HepG2 (cell line): ENCODE data around the gene NOL11. TPM values are rescaled to one million over a fixed set of nuclear protein-coding genes. Genes with fewer than 3 reads are reported as not detected.

Experiments
- ATAC-seq: fragments of 200-7000 bp; cut with Tn5 transposase; 3 replicates; pipeline ENCODE4 v1.9.1; 2020; ENCODE audit warnings: mild to moderate bottlenecking, moderate library complexity
- BruUV-seq: library from RNA; stranded (reverse); fragments of 400-500 nt; replicated peaks from 2 replicates; lab custom pipeline; 2021; lab: Mats Ljungman, UMichigan
- CTCF ChIA-PET: fragments of 300-600 bp; formaldehyde crosslinking; extraction: SDS; loops from one replicate; lab custom pipeline; 2021; ENCODE audit warnings: low total read pairs, inconsistent platforms, low intra/inter-chr PET ratio; lab: Yijun Ruan, JAX
- POLR2A ChIA-PET: fragments of 350-600 bp; sonication (Branson Sonifier 250); formaldehyde crosslinking; loops from one replicate; lab custom pipeline; 2020; ENCODE audit warnings: antibody characterized with exemption, inconsistent platforms; lab: Yijun Ruan, JAX
- DNase-seq: peaks from one replicate; pipeline ENCODE4 v3.0.0-alpha.2; 2015; ENCODE audit warnings: low spot score
- FAIRE-seq: peaks from 3 replicates; lab custom pipeline; 2011; peaks lifted over from hg19 to GRCh38; lab: Jason Lieb, UNC
- H2AFZ ChIP-seq: one replicate; pipeline ENCODE4 v1.6.1; 2011; ENCODE audit warnings: low read length, inconsistent platforms
- H3K27ac ChIP-seq: fragments of 300-600 bp; 3 replicates; pipeline ENCODE4 v1.8.0; 2011; ENCODE audit warnings: mixed run types, mild to moderate bottlenecking, mixed read lengths, low read length, inconsistent platforms; ENCODE audit not compliant: insufficient read depth; ENCODE audit errors: extremely low read length
- H3K27me3 ChIP-seq, 2 experiments: fragments of 200-600 bp in 1 of 2; 2 replicates in 1 of 2; 3 replicates in 1 of 2; pipeline versions ENCODE4 v1.6.0 to v1.8.0; 2011; ENCODE audit warnings: low read length in 2 of 2, mild to moderate bottlenecking in 2 of 2, moderate library complexity in 2 of 2, inconsistent platforms in 1 of 2; ENCODE audit not compliant: insufficient read depth in 2 of 2, control insufficient read depth in 1 of 2
- H3K36me3 ChIP-seq, 2 experiments: fragments of 200-600 bp in 1 of 2; replicated peaks in 1 of 2; 2 replicates in 1 of 2; 3 replicates in 1 of 2; pipeline versions ENCODE4 v1.5.1 to v1.8.0; 2011; ENCODE audit warnings: low read length in 2 of 2, inconsistent platforms in 1 of 2; ENCODE audit not compliant: insufficient read depth in 2 of 2, control insufficient read depth in 1 of 2
- H3K4me1 ChIP-seq: 2 replicates; pipeline ENCODE4 v1.5.1; 2012; ENCODE audit warnings: low read length, inconsistent platforms; ENCODE audit not compliant: insufficient read depth
- H3K4me2 ChIP-seq: 2 replicates; pipeline ENCODE4 v1.6.0; 2011; ENCODE audit warnings: low read depth, low read length, inconsistent platforms
- H3K4me3 ChIP-seq, 3 experiments: fragments of 200-600 bp in 1 of 3; sonication (generic), shearing (Covaris generic) in 1 of 3; replicated peaks in 1 of 3; 2 replicates each; pipeline ENCODE4 v1.5.1; 2011 to 2016; ENCODE audit warnings: low read length in 3 of 3, inconsistent platforms in 2 of 3, low read depth in 2 of 3, mild to moderate bottlenecking in 2 of 3, control low read depth in 1 of 3, mixed read lengths in 1 of 3; ENCODE audit not compliant: insufficient read depth in 1 of 3
- H3K79me2 ChIP-seq: one replicate; pipeline ENCODE4 v1.6.1; 2011; ENCODE audit warnings: low read length, inconsistent platforms; ENCODE audit not compliant: insufficient read depth
- H3K9ac ChIP-seq: 2 replicates; pipeline ENCODE4 v1.6.0; 2011; ENCODE audit warnings: mild to moderate bottlenecking, low read depth, low read length, inconsistent platforms; ENCODE audit not compliant: insufficient read depth
- H3K9me3 ChIP-seq: 2 replicates; pipeline ENCODE4 v1.5.1; 2012; ENCODE audit warnings: mild to moderate bottlenecking, low read length
- H4K20me1 ChIP-seq: 2 replicates; pipeline ENCODE4 v1.6.0; 2011; ENCODE audit warnings: inconsistent platforms, mild to moderate bottlenecking, low read length, moderate library complexity; ENCODE audit not compliant: insufficient read depth
- AHR ChIP-seq: IDR thresholded peaks from 2 replicates; pipeline ENCODE4 v1.6.1; 2018; ENCODE audit warnings: missing genetic modification reagents, missing compliant biosample characterization
- ATM ChIP-seq: fragments of 450-650 bp; IDR thresholded peaks from 2 replicates; pipeline ENCODE4 v1.7.1; 2017; ENCODE audit warnings: mild to moderate bottlenecking, borderline replicate concordance
- IRF2 ChIP-seq: IDR thresholded peaks from 2 replicates; pipeline ENCODE4 v1.6.1; 2018; ENCODE audit warnings: missing genetic modification reagents, missing compliant biosample characterization
- NFKB2 ChIP-seq: sonication (generic); formaldehyde crosslinking; IDR thresholded peaks from 2 replicates; pipeline ENCODE4 v1.4.0; 2020; ENCODE audit warnings: missing genetic modification reagents, borderline replicate concordance
- POLR2AphosphoS2 ChIP-seq: IDR thresholded peaks from 2 replicates; pipeline ENCODE4 v1.6.1; 2011; ENCODE audit warnings: low read depth, low read length, improper control_type of control experiment
- POLR2AphosphoS5 ChIP-seq: IDR thresholded peaks from 2 replicates; pipeline ENCODE4 v1.6.1; 2012; ENCODE audit warnings: low read depth, low read length
- POLR2G ChIP-seq: fragments of 200-400 bp; formaldehyde crosslinking; IDR thresholded peaks from 2 replicates; pipeline ENCODE4 v1.6.1; 2018; ENCODE audit warnings: mild to moderate bottlenecking, low read depth, low read length, moderate library complexity
- RORA ChIP-seq: sonication (generic); formaldehyde crosslinking; IDR thresholded peaks from 2 replicates; pipeline ENCODE4 v1.5.0; 2020; ENCODE audit warnings: mild to moderate bottlenecking, missing genetic modification reagents, moderate library complexity
- ZIK1 ChIP-seq: sonication (generic); formaldehyde crosslinking; IDR thresholded peaks from 2 replicates; pipeline ENCODE4 v1.5.0; 2020; ENCODE audit warnings: mild to moderate bottlenecking, low read depth, missing genetic modification reagents, borderline replicate concordance
- ZNF124 ChIP-seq: sonication (generic); formaldehyde crosslinking; IDR thresholded peaks from 2 replicates; pipeline ENCODE4 v1.4.0; 2020; ENCODE audit warnings: missing genetic modification reagents
- ZNF274 ChIP-seq: sonication (generic); formaldehyde crosslinking; IDR thresholded peaks from 2 replicates; pipeline ENCODE4 v1.5.1; 2020; ENCODE audit warnings: mild to moderate bottlenecking, missing genetic modification reagents
- ZNF331 ChIP-seq: sonication (generic); formaldehyde crosslinking; IDR thresholded peaks from 2 replicates; pipeline ENCODE4 v1.4.0; 2020; ENCODE audit warnings: missing genetic modification reagents
- ZNF484 ChIP-seq: sonication (generic); formaldehyde crosslinking; IDR thresholded peaks from 2 replicates; pipeline ENCODE4 v1.5.1; 2020; ENCODE audit warnings: mild to moderate bottlenecking, low read depth, missing genetic modification reagents, borderline replicate concordance
- ZNF510 ChIP-seq: sonication (generic); formaldehyde crosslinking; IDR thresholded peaks from 2 replicates; pipeline ENCODE4 v1.4.0; 2020; ENCODE audit warnings: low read depth, mild to moderate bottlenecking, missing genetic modification reagents
- ZNF530 ChIP-seq: sonication (generic); formaldehyde crosslinking; IDR thresholded peaks from 2 replicates; pipeline ENCODE4 v1.5.0; 2020; ENCODE audit warnings: low read depth, mild to moderate bottlenecking, missing genetic modification reagents
- ZNF550 ChIP-seq: sonication (generic); formaldehyde crosslinking; IDR thresholded peaks from 2 replicates; pipeline ENCODE4 v1.4.0; 2020; ENCODE audit warnings: mild to moderate bottlenecking, missing genetic modification reagents, borderline replicate concordance
- ZNF562 ChIP-seq: sonication (generic); formaldehyde crosslinking; IDR thresholded peaks from 2 replicates; pipeline ENCODE4 v1.8.0; 2022; ENCODE audit warnings: missing genetic modification reagents, borderline replicate concordance
- ZNF83 ChIP-seq: sonication (generic); formaldehyde crosslinking; IDR thresholded peaks from 2 replicates; pipeline ENCODE4 v1.4.0; 2020; ENCODE audit warnings: missing genetic modification reagents, mild to moderate bottlenecking, borderline replicate concordance
- WGBS: methylation state at CpG from one replicate; pipeline ENCODE4 v1.1.6; 2017; ENCODE audit warnings: low lambda C conversion rate; 5-methylcytosine and 5-hydroxymethylcytosine counted together
- in situ Hi-C: cut with HindIII; loops from 2 replicates; pipeline ENCODE4 v1.10.0; 2017; ENCODE audit warnings: low pct_unique_long_range_greater_than_20kb; ENCODE audit not compliant: extremely low pct_ligation_motif_present
- intact Hi-C: fragments of 100-400 bp; cut with micrococcal nuclease; formaldehyde crosslinking; loops from one replicate; pipeline ENCODE4 v1.10.0; 2022; ENCODE audit not compliant: unreplicated experiment
- polyA plus RNA-seq, 8 experiments: library from polyadenylated mRNA; depleted of rRNA in 3 of 8; stranded (reverse) in 7 of 8; unstranded in 1 of 8; fragments of >200 nt; fragmentation: Illumina TruSeq in 4 of 8; extraction: Trizol in 4 of 8; gene quantifications; 2 replicates each; pipeline versions ENCODE4 v1.2.1 to v1.2.3, GENCODE V29; 2011 to 2016; ENCODE audit warnings: low read depth in 4 of 8, missing spikeins in 1 of 8, mixed read lengths in 1 of 8; ENCODE audit not compliant: insufficient read depth in 1 of 8
- total RNA-seq, 5 experiments: library from RNA; depleted of rRNA; stranded (reverse); fragments of >200 nt; fragmentation: Illumina TruSeq; extraction: Trizol; gene quantifications; 2 replicates each; pipeline ENCODE4 v1.2.3, GENCODE V29; 2016; ENCODE audit warnings: low read depth in 1 of 5
- TF ChIP-seq, protein P1 (sequence below): sonication (generic); formaldehyde crosslinking; IDR thresholded peaks from 2 replicates; pipeline ENCODE4 v1.8.0; 2022; ENCODE audit warnings: missing genetic modification reagents, mild to moderate bottlenecking, inconsistent platforms, borderline replicate concordance
- TF ChIP-seq, protein P2 (sequence below): sonication (generic); formaldehyde crosslinking; IDR thresholded peaks from 2 replicates; pipeline ENCODE4 v1.4.0; 2020; ENCODE audit warnings: mild to moderate bottlenecking, missing genetic modification reagents
- TF ChIP-seq, protein P3 (sequence below): sonication (generic); formaldehyde crosslinking; IDR thresholded peaks from 2 replicates; pipeline ENCODE4 v1.4.0; 2020; ENCODE audit warnings: missing genetic modification reagents
- TF ChIP-seq, protein P4 (sequence below): sonication (generic); formaldehyde crosslinking; IDR thresholded peaks from 2 replicates; pipeline ENCODE4 v1.4.0; 2020; ENCODE audit warnings: mild to moderate bottlenecking, missing genetic modification reagents

The NOL11 gene
- total and polyA plus RNA-seq, 2 of the 13 experiments (the other 11 are each of a cell fraction or from before 2014, with no cell fraction given), result 45.8 to 124 TPM

DNA sequence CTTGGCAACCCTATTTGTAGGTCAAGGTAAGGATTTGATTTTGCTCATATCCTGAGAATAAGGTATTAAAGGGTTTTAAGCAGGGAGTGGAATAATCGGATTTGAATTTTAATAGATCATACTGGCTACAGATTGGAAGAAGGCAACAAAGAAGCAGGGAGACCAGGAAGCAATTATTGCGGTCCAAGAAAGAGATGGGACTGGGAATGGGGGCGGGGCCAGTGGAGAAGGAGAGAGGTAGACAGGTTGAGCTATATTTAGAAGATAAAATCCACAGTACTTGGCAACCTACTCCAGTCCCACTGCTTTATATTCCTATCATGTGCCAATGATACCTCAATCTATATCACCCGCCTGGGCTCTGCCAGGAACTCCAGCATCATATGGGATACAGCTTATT, 5.8 kb upstream of the NOL11 start (continued):
- TF ChIP-seq POLR2G (no peak), ATM (no peak), POLR2AphosphoS5 (no peak), ZNF484 (CRISPR knock-in tag) (no peak), IRF2 (no peak), ZIK1 (CRISPR knock-in tag) (no peak), AHR (no peak), RORA (CRISPR knock-in tag) (no peak), ZNF550 (no peak), ZNF331 (CRISPR knock-in tag) (no peak)
- TF ChIP-seq, protein P1, sequence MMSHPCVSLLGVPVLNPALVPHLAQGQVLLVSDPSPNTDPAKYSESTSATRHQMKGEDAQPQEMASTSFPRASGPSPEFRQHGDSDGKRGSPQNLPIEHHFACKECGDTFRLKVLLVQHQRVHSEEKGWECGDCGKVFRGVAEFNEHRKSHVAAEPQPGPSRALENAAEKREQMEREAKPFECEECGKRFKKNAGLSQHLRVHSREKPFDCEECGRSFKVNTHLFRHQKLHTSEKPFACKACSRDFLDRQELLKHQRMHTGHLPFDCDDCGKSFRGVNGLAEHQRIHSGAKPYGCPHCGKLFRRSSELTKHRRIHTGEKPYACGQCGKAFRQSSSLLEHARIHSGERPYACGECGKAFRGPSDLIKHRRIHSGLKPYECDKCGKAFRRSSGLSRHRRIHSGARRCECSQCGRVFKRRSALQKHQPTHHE (CRISPR knock-in tag), result no peak

DNA sequence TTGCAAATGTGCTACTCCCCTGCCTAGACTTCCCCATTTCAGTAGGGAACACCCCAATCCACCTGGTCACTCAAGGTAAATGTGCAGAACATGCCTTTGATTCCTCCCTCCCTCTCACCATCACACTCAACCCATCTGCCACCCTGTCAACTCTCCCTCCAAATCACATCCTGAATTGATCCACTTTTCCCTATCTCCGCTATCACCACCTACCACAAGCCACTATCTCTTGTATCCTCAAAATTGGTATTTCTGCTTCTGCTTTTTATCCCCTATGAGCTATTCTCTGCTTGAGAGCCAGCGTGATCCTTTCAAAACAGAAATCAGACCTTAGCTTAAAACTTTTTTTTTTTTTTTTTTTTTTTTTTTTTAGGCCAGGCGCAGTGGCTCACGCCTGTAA, 5.4 kb upstream of the NOL11 start:
- ChIA-PET CTCF (no interaction called here), POLR2A (no interaction called here)
- Histone ChIP-seq H3K36me3 (no peaks in the 10 kb centered on the region), H3K4me3 (no peak overlapping the region), H3K4me1 (peaks cover 13% of the 10 kb centered on the region), H3K9ac (no peak overlapping the region), H2AFZ (no peak overlapping the region), H3K27ac (no peak overlapping the region), H3K9me3 (no peaks in the 10 kb centered on the region), H3K79me2 (no peaks in the 10 kb centered on the region), H3K4me2 (no peak overlapping the region), H4K20me1 (no peaks in the 10 kb centered on the region), H3K27me3 (no peaks in the 10 kb centered on the region; a peak in 1 of 5 replicates)
- BruUV-seq, result no TSS peak
- in situ Hi-C loops (no loop called here), intact Hi-C loops (no loop called here)
- TF ChIP-seq POLR2AphosphoS2 (no peak), ZNF124 (CRISPR knock-in tag) (no peak), ZNF83 (no peak), ZNF510 (CRISPR knock-in tag) (no peak), NFKB2 (no peak), ZNF274 (no peak), ZNF562 (CRISPR knock-in tag) (no peak), ZNF530 (CRISPR knock-in tag) (no peak)
- TF ChIP-seq, protein P2, sequence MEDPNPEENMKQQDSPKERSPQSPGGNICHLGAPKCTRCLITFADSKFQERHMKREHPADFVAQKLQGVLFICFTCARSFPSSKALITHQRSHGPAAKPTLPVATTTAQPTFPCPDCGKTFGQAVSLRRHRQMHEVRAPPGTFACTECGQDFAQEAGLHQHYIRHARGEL (CRISPR knock-in tag), result no peak
- TF ChIP-seq, protein P3, sequence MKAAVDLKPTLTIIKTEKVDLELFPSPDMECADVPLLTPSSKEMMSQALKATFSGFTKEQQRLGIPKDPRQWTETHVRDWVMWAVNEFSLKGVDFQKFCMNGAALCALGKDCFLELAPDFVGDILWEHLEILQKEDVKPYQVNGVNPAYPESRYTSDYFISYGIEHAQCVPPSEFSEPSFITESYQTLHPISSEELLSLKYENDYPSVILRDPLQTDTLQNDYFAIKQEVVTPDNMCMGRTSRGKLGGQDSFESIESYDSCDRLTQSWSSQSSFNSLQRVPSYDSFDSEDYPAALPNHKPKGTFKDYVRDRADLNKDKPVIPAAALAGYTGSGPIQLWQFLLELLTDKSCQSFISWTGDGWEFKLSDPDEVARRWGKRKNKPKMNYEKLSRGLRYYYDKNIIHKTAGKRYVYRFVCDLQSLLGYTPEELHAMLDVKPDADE (CRISPR knock-in tag), result no peak
- TF ChIP-seq, protein P4, sequence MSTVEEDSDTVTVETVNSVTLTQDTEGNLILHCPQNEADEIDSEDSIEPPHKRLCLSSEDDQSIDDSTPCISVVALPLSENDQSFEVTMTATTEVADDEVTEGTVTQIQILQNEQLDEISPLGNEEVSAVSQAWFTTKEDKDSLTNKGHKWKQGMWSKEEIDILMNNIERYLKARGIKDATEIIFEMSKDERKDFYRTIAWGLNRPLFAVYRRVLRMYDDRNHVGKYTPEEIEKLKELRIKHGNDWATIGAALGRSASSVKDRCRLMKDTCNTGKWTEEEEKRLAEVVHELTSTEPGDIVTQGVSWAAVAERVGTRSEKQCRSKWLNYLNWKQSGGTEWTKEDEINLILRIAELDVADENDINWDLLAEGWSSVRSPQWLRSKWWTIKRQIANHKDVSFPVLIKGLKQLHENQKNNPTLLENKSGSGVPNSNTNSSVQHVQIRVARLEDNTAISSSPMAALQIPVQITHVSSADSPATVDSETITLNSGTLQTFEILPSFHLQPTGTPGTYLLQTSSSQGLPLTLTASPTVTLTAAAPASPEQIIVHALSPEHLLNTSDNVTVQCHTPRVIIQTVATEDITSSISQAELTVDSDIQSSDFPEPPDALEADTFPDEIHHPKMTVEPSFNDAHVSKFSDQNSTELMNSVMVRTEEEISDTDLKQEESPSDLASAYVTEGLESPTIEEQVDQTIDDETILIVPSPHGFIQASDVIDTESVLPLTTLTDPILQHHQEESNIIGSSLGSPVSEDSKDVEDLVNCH (CRISPR knock-in tag), result no peak
- WGBS, result 74% methylated on average over 4 of the region's 4 CpGs
- no peak for DNase-seq
- no peak for FAIRE-seq
- no peak for ATAC-seq
